ENCODE results near the gene MRGPRF.
"Not testable (repeated sequence)": the region's sequence is repeated elsewhere in the genome, so short reads cannot be mapped to it uniquely, and the experiment has no call there.

Gene MRGPRF

DNA sequence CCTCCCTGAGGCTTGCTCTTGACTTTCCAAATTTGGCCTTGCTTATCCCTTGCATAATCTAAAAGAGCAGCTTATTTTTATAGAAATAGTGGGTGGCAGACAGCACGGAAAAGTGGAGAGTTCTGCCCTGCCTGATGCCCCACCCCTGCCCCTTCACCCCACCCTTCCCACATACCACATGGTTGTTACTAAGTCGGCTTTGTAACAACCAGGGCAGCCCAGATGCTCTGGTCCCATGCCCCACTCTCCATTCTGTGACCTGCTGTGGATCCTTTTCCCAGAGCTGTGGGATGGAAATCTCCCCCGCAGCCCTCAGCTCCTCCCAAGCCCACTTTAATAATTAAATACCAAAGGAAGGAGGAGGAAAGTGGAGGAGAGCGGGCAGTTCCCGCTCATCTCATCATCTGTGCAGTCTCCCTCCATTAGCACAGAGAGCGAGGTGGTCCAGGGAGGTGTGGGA lies 10.9 kb downstream of the MRGPRF start:
- DNase-seq = no peak

DNA sequence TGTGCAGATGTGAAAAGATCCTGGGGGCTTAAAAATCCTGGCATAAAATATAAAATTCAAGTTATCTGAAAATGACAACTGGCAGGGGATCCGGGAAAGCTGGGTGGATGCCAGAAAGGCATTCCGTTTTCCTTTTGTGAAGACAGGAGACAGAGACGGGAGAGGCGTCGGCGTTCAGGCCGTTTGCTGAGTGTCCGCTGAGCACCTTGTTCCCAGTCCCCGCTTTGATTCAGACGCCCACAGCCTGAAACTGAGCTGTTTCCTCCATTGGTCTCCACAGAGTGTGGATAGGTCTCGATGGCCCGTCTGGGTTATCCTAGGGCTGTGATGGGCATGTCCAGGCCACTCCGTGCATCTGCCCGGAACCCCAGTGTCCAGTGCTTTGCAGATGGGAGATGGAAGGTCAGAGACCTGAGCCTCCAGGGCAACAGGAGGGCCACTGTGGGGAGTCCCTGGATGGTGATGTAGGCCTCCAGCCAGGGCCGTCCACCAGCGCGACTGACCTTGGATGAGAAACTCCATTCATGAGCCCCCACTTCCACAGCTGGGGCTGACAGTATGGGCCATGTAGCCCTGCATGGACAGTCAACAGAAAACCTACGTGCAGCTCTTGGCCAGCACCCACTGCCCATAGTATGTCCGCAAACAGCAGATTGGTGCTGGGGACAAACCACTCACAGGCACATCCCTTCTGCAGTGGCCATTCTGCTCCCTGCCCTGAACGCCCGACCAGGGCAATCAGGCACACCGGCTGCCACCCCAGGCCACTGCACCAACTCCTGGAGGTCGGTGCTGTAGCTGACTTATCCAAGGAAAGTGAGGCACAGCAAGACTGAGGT lies 11.6 kb downstream of the MRGPRF start:
- DNase-seq = no peak

DNA sequence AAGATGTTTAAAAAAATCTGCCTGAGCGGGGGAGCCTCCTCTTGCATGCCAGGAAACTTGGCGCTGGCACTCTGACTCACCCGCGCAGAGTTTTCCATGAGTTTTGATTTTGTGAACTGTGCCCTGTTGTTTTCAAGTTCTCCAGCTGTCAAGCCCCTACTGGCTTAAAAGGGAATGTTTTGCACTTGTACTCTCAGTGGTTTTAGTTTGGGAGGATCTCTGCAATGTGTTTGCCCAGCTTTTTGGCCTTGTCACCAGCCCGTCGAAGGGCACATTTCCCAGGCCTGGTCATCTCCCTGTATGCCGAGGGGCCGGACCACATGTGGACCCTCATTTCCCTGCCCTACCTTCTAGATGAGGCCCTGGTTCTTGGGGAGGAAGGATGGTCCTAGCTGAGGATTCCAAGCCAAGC lies 12.2 kb downstream of the MRGPRF start:
- no peak for DNase-seq

DNA sequence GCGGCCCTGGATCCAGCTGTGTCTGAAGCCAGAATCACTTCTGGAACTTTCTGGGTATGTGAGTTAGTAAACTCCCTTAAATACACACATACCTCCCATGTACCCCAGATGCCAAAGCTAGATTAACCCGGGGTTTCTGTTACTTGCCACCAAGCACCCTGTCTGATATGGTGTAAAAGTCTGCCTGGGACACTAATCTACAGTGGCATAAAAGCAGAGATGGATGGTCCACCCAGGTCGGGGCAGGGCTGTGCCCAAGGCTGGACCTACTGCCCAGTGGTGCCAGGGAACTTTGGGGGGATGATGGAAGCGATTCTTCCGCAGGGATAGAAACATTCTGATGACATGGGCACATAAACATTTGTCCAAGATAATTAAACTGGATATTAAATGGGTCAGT lies 12.7 kb downstream of the MRGPRF start:
- DNase-seq = no peak

DNA sequence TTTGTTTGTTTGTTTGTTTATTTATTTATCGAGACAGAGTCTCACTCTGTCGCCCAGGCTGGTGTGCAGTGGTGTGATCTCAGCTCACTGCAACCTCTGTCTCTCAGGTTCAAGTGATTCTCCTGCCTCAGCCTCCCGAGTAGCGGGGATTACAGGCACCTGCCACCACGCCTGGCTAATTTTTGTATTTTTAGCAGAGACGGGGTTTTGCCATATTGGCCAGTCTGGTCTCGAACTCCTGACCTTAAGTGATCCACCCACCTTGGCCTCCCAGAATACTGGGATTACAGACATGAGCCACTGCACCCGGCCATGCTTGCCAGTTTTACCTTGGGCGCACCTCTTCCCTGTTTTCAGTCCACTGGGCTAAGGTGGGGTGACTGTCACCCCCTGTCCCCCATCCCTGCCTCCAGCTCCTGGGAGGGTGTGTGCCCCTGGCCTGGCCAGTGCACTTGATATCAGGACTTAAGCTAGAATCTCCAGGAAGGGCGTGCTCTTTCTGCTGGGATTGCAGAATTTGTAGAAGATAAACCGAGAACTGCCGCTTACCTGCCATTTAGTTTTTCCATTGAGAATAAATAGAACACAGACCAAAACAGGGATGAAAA lies 13.2 kb downstream of the MRGPRF start:
- DNase-seq = not testable (repeated sequence)

DNA sequence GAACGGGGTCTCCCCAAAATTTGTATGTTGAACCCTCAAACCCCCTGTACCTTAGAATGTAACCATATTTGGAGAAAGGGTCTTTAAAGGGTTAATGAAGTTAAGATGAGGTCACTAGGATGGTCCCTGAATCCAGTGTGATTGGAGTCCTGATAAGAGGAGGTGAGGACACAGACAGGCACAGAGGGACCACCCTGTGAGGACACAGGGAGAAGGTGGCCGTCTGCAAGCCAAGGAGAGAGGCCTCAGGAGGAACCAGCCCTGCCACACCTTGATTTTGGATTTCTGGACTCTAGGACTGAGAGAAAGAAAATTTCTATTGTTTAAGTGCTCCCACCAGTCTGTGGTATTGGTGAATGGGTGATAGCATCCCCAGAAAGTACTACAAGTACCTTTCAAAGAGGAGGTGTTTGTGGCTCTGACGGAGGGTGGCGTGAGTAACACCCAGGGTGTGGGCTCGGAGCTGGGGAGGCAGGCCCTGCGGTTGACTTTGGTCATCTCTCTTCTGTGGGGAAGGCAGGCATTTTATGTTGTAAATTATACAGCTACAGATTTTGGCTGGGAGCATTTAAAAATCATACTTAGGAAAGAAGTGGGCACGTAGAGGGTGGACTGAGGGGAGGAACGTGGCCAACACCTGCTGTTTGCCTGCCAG lies 13.8 kb downstream of the MRGPRF start:
- DNase-seq = no peak

DNA sequence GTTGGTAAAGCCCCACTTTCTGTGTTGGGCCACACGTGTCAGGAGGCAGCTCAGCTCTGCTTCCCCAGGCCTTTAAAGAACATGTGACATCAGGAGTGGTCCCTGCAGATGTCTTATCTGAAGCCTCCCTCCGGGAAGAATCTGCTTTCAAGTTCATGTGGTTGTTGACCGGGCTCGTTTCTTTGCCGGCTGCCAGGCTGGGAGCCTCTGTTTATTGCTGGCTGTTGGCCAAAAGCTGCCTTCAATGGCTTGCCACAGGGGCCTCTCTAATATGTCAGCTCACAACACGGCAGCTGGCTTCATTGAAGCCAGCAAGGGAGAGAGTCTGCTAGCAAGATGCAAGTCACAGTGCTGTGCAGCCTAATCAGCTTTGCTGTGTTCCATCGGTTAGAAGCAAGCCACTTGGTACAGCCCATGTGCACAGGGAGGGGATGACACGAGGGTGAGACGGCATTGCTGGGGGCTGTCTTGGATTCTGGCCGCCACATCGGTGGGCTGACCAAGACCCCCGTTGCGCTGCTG lies 14.6 kb downstream of the MRGPRF start:
- no peak for DNase-seq

DNA sequence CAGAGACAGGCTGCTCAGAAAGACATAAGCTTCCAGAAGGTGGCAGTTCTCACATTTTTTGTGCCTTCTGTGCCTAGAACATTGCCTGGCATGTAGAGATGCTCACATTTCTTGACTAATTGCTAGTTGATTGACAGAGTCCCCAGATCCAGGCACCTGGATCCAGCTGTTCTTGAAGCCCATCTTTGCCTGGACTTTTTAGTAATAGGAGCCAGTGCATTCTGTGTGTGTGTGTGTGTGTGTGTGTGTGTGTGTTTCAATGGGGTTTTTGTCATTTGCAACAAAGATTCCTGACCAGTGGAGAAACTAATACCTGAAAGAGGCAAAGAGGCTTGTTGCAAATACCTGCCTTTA lies 15.1 kb downstream of the MRGPRF start:
- DNase-seq = no peak

DNA sequence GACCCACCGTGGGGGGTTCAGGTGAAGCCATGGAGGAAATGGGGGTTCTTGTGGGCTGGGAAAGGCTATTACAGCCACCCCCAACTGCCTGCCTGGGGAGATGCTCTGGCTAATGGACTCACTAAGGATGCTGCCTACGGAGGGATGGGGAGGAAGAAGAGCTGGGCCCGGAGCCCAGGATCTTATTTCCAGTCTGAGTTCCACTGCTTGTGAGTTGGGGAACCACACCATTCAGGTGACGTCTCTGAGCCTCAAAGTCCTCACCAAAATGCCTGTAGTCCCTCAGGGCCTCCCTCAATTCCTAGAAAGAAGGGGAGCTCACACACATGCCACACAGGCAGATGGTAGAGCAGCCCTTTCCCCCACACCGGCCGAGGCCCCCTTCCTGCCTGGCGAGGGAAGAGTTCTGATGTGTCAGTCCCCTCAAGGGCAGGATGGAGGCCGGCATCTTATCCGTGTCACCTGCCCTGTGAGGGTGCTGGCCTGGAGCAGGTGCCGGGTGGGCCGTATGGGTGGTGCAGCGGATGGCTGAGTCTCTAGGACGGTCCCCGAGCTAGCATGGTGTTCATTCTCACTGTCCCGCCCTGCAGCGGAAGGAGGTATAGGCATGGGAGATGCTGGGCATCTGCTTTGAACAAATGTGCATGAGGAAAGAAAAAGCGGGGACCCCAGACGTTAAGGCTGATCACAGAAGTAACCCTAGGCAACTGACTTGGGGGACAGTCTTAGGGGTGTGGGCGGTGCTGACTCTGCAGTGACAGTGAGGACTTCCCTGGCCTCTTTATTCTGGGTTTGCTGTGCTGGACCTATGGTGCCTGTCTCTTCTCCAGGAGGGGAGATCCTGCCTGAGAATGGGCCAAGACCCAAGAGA lies 15.7 kb downstream of the MRGPRF start:
- no peak for DNase-seq

DNA sequence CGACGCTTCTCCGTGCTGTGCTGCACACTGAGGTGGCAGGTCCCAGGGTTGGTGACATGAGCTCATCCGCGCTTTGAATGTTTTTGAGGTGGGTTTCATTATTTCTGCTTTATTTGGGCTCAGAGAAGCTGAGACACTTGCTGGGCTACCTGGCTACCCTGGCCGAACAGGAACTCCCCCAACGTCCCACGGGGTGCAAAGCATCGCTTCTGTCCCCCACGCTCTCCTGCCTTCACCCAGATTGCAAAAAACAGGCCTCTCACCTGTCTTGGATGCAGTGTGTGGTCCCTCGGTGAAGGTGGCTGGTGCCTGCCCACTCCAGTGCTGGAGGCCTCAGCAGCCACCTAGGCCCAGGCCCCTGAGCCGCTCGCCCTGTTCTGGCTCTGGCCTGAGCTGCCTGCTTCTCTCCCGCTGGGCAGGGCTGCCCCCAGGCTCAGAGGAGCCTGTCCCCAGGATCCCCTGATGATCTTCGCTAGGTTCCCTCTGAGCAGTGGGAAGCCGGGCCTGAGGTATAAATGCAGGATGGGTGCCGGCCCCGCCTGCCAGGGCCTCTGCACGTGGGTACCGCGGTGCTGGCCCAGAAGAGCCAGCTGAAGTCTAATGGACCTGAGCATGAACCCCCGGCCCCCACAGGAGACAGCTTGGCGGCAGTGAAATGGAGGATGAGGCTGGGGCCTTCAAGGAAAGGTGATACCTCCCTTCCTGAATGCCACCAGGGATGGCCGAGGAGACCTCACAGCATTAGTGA lies 16.5 kb downstream of the MRGPRF start:
- no peak for DNase-seq

DNA sequence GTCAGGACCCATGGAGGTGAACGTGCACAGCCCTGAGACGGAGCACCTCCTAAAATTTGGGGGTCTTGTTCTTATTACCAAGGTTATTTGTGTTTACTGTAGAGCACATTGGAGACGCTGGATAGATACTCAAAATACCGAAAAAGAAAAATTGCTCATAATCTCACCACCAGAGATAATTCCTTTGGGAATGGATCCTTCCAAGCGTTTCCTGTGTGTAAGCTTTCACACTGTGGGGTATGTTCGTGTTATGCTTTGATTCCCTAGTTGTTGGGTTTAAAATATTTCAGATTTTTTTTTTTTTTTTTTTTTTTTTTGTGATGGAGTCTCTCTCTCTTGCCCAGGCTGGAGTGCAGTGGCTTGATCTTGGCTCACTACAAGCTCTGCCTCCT lies 18.2 kb downstream of the MRGPRF start:
- DNase-seq = no peak

DNA sequence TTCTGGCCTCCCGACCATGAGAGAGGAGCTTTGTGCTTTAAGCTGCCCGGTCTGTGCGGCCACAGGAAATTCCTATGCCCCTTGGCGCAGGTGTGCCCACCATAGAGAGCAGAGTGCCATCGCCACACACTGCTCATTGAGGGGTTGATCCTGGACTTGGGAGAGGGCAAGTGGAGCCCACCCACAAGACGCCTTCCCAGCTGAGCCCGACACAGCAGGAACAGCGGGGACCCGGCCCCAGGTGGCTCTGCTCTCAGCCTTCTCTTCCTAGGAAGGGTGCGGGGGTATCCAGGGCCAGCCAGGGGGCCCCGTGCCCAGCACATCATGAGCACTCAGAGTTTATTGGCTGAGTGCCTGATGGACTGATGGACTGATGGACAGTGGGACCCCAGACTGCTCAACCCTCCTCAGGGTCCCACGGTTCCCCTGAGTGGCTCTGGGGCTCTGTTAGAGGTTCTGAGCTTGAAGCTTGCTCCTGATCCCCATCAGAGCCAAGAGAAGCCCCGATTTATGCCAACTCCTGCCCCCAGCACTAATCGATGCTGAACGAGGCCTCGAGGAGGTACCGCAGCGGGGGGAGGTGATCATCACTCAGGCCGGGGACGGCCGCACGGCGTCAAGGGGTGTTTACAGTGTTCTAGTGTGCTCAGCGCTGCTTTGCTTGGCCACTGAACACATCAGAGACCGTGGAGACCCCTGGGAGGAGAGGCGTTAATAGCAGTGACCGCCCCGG lies 18.7 kb downstream of the MRGPRF start:
- no peak for DNase-seq

DNA sequence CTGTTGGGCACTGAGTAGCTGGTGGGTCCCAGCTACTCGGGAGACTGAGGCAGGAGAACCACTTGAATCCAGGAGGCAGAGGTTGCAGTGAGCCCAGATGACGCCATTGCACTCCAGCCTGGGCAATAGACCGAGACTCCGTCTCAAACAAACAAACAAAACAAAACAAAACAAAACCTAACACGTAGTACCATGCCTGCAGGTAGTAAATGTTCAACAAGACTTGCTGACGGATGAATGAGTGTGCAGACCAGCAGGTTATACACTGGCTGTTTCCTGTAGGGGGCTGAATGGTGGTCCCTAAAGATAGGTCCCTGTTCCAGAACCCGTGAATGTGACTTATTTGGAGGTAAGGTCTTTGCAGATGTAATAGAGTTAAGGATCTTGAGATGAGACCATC lies 19.5 kb downstream of the MRGPRF start:
- no peak for DNase-seq

DNA sequence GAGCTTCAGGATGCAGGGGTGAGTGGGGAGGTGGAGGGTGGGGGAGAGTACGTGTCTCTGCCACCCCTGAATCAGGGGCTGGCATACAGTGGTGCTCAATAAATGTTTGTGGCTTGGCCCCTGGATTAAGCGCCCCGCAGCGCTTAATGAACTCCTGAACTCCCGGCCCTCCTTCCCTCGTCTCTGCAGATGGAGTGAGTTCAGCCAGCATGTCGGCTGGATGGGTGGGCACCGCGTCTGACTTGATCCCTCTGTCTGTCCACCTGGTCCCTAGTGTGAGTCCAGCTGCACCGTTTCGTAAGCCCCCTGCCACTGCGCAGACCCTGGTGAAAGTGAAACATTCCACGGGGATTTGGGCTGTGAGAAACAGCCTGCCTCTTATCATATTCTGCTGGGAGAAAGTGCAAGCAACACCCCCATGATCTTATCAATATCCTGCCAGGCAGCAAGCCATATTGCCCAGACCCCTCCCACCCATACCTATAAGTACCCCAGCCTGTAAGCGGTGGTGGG lies 20.2 kb downstream of the MRGPRF start:
- DNase-seq = no peak

DNA sequence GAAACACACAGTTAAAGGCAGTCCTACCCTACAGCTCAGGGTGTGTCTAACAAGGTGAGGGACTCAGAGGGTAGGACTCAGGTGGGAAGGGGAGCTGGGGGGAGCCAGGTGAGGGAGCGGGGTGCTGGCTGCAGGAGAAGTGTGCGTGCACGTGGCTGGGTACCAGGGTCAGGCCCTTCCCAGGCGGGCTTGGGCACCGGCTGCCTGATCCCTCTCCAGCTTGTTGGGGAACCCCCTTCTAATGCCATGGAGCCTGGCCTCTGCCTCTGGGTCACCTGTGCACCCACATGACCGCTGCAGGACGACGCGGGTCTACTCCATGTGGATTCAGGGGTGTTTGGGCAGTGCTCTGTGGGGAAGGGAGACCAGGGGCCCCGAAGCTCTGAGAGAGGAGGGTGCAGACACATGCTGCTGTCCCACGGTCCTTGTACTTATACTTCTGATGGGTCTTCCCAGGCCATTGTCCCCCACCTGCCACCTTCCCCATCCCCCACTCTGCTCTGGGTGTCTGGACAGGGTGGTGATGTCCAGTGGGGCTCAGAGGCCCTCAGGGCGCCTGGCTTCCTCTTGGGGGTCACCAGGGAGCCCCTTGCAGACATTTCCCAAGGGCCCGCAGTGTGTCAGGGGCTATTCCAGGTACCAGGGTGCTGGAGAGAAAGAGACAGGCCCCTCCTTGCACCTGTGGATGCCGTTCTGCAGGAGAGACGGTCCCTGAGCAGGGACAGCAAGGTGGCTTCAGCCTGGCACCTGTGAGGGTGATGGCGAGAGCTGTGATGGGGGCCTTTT lies 21.9 kb downstream of the MRGPRF start:
- DNase-seq = no peak

DNA sequence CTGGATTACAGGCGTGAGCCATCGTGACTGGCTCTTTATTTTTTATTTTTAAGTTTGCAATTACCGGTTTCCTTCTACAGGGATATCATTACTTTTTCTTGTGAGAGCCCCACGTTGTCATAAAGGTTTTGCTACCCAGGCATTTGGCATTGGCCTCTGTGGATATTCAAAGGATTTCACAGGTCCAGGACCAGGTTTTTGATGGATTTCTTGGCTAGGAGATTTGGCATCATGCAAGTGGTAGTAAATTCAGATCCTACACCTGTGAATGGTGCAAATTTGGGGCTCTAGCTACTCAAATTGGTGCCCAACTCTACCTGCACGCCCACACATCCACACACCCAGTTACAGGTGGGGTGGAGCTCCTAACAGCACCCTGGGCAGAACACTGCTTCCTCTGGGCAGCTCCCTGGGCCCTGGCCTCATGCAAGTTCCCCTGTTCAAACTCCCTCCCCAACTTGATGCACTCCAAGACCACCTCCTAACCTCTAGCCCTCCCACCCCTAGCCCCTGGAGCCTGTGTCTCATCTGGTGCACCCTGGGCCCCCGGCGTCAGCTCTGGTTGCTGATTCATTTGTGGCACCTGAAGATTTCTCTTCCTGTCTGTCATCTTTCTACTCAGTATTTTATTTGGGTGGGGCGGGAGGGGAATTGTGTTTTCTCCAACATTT lies 23.0 kb downstream of the MRGPRF start:
- DNase-seq = no peak

DNA sequence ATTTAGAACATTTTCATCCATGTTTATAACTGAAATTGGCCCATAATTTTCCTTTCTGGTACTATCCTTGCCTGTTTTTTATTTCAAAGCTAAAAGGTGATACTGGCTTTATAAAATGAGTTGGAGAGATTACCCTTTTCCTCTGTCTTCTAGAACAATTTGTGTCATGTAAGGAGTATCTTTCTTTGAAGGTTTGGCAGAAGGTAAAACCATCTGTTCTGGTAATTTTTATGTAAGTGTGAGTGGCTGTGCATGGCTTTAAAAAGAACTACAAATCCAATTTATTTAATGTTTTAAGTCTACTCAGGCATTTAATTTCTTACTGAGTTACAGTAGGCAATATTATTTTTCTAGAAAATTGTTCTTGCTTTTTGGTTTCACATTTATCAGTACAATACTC lies 24.6 kb downstream of the MRGPRF start:
- no peak for DNase-seq

DNA sequence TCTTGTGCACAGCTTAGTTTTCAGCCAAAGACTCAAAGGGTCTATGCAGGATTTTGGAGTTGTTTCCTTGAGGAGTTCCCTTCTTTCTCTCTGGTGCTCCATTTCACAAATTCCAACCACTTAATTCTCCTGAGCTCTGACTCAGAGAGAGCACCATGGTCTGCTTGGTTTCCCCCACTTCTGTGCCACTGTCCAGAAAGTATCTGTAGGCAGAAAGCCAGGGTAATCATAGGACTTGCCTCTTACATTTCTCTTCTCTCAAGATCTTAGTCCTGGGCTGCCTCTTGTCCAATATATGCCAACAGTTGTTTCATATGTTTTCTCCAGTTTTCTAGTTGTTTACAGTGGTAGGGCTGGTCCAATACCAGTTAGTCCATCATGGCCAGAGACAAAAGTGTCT lies 25.8 kb downstream of the MRGPRF start:
- no peak for DNase-seq

DNA sequence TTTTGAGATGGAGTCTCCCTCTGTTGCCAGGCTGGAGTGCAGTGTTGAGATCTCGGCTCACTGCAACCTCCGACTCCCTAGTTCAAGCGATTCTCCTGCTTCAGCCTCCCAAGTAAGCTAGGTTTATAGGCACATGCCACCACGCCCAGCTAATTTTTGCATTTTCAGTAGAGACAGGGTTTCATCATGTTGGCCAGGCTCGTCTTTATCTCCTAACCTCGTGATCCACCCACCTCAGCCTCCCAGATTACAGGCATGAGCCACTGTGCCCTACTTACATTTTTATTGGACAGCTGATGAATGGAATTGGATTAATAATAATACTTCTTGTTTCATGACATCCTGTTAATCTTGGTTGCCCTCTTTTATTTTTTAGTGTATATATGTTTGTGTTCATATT lies 29.2 kb downstream of the MRGPRF start:
- no peak for DNase-seq

DNA sequence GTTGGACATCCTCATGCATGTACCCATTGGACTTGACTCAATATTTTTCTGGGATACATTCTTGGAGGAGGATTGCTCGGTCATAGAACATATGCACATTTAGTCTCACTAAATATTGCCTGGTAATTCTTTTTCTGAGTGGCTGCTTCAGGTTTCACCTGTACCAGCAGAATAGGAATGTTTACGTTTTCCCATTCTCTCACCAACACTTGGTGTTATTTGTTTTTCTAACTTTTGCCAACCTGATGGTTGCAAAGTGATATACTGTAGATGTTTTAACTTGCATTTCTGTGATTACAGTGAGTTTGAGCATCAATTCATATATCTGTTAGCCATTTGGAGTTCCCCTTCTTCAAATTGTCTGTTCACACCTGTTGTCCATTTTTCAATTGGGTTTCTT lies 30.9 kb downstream of the MRGPRF start:
- DNase-seq = no peak
